C1 segment of cervical spinal cord (tissue), 14 donors: ENCODE measurements around the gene TOX4.
"Not testable (repeated sequence)": the region's sequence is repeated elsewhere in the genome, so short reads cannot be mapped to it uniquely, and the experiment has no call there.

ENCODE experiments used
- DNase-seq, 14 donors: peaks; one replicate each; lab custom pipeline; 2025; lab: John Stamatoyannopoulos, UW

Gene TOX4

DNA sequence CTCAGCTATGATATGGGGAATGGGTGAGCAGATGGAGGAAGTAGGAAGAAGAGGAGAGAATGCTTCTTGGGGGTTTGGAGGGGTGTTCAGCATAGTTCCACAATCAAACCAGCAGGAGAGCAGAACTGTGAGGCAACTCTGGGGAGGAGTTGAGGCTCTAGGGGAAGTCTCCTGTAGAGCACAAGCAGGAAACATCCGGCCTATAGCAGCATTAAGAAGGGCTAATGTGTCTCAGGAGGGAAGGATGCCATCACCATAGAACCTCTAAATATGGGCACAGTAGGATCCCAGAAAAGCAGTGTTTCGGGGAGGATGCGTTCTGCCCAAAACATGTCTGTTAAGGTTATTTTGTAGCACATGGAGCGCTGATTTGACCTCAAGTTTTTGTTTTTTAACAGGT is 57.6 kb downstream of the TOX4 start:
- DNase-seq = no peak

DNA sequence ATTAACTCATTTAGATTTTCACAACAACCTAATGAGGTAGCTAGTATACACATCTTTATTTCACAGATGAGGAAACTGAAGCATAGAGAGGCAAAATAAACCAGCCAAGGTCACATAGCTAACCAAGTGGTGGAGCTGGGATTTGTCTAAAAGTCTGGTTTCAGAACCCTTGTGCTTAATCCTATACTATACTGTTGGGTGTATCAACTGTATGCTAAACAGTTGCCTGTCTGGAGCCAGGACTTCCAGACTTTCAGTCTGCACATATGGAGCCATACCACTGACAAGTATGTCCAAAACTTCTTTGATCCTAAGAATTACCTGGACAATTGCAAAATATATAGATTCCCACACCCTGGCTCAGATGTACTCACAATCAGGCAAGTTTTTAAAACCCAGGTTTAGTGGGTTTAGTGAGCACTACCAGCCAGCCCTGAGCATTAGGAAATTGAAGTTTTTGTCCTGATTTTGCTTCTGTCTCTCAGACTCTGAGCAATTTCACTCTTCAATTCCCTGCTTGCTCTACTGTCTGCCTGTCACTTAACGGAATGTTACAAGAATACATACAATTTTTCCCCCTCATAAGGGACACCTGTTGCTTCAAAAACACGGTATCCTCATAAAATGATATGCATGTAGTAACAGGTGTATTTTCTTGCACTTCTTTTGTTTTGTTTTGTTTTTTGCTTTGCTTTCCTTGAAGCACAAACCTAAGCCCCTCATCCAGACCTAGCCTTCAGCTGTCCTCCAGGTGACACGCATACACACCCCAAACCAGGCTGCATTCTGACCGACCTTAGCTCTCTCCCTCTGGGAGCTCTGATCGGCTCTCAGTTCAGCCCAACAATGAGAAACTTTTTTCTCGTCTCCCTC is 58.8 kb downstream of the TOX4 start:
- DNase-seq = no peak

DNA sequence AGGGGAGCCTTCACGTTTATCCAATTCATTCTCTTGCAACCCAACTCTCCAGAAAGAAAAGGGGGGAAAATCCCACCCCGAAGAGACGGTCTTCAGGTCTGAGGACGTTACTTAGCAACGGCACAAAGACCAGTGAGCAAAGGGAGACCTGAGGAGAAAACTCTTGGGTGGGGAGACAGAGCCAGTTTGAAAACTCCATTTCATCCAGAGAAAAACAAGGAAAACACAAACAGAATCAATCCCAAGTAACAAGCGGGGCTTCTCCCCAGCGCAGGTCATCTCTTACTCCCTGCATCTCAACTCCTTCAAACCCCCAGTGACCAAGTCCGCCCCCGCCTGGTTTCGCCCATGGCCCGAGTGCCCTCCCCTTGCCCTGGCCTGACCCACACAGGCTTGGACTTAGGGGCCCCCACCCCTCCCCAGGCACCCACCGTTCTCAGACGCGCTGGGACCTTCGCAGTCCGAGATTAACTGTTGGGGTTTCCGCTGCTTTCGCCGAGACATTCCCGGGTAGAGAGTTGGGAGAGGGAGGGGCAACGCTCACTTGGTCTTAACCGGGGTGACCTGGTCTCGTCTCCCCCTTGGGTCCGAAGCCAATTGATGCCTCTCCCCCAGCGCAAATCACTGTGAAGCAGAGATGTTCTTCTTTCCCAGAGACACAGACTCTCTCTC is 59.6 kb downstream of the TOX4 start:
- DNase-seq = peak in 6 of 14 donors; percentile 15 to 33 (median 22)

DNA sequence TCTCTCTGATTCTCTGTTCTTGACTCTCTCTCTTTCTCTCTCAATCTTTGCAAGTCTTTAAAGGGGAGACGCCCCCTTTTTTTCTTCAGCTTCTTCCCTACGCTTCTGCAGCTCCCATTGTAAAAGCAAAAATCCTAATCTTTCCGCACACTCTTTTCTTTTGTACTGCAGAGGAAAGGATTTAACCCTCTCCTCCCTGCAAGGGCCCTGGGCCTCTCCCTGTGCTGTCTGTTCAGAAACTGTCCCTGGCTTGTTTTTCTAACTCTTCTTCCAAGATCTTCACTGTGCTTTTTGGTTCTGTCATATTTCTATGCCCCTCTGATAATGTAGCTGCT is 60.1 kb downstream of the TOX4 start:
- no peak for DNase-seq

DNA sequence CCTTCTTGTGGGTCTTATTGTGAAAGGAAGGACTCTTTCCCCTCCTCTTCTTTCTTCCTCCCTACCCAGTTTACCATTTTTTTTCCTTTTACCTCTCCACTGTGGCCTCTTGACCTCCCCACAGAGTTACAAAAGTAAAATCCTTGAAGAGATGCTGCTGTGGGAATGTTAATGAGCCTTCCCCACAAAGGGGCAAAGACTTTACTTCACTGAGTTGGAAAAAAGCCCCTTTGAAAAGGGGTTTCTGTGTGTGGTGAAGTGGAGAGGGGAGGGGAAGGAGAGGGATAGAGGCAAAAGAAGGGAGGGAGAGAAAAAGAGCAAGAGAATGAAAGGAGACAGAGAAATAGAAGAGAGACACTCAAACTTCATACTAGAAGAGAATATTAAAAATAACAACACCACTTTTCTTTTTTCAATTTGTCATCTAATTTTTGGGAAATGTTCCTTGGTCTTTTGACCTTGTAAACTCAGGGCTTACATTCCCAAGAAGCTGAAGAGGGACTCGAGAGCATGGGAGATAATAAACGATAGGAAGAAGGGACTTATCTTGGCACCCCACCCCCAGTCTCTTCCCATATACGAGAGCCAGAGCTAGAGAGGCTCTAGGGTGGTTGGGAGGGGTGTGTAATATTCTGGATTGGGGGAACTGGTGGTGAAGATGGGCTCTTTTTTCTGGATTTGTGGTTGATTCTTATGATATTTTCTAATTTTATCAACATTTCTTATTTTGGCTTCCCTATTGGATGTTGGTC is 62.4 kb downstream of the TOX4 start:
- DNase-seq = no peak

DNA sequence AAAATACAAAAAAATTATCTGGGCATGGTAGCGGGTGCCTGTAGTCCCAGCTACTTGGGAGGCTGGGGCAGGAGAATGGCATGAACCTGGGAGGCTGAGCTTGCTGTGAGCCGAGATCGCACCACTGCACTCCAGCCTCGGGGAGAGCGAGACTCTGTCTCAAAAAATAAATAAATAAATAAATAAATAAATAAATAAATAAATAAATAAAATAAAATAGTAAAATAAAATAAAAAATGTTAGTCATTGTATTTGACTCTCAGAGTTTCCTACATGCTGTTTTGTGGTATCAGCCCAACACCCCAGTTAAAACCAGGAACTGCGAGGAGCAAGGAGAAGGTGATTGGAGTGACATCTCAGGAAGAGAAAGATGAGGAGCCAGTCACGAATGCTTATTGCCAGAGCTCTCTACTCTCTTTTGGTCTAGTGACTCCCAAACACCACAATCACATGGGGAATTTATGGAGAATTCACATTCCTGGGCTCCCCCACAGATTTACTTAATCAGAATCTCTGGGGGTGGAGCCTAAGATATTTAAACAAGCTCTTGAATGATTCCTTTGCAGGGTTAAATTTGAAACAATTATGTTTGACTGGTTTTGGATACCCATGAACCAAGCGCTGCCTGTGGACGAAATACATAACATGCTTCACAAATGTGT is 64.5 kb downstream of the TOX4 start:
- DNase-seq = no peak

DNA sequence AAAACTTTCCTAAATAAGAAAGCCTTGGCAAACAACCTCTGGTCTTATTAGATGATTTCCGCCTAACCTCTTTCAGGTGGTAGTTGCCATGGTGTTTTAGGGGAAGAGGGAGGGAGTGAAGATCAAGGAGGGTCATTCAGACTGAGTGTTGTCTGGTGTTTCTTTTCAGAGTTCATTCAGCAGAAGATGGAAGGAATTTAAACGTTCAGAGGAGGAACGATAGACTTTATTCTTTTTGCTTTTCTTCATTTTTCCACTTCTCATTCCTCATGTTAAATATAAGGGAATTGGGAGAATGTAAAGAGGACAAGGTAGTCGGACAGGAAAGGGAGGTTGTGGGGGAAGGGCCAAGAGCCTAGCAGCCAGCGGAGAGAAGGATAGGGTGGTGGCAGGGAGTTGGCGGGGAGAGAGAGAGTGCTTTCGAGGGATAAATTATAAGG is 66.5 kb downstream of the TOX4 start:
- no peak for DNase-seq

DNA sequence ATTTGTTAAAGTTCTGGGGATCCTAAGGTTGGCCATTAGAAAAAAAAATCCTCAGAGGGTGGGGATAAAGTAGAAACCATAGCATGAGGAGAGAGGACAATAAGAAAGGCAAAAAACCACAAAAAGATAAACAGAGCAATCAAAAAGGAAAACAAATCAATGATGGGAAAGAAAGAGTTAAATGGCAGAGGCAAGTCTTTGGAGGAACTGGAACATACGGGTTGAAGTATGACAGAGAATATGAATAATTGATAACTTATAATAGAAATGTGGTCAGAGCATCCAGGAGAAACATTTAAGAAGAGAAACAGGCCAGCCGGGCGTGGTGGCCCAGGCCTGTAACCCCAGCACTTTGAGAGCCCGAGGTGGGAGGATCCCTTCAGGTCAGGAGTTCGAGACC is 67.0 kb downstream of the TOX4 start:
- DNase-seq = no peak

DNA sequence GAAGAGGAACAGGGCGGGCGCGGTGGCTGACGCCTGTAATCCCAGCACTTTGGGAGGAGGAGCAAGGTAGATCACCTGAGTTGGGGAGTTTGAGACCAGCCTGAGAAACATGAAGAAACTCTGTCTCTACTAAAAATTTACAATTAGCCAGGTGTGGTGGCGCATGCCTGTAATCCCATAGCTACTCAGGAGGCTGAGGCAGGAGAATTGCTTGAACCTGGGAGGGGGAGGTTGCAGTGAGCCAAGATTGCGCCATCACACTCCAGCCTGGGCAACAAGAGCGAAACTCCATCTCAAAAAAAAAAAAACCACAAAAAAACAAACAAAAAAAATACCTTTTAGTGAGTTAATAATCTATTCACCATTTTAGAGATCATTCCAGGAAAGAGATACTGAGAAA is 67.6 kb downstream of the TOX4 start:
- not testable (repeated sequence) for DNase-seq
